HG03378 (cell line): ENCODE measurements around the gene COA8.
A peak's percentile ranks its signal among the peaks of the same experiment; 100 is the strongest.

Experiments
- ATAC-seq: cut with Tn5 transposase; IDR thresholded peaks from one replicate; pipeline ENCODE4 v1.9.1; 2021; ENCODE audit warnings: mild to moderate bottlenecking, moderate library complexity; ENCODE audit not compliant: unreplicated experiment

Gene COA8

GRCh38 chr14:103547941-103548462 lies 14.8 kb upstream of the COA8 start:
- no peak for ATAC-seq

- no peak for ATAC-seq
Measured at GRCh38 chr14:103548463-103549351, 14.1 kb upstream of the COA8 start.

- ATAC-seq: no peak
Measured at GRCh38 chr14:103549361-103550311, 13.1 kb upstream of the COA8 start.

- no peak for ATAC-seq
Measured at GRCh38 chr14:103550451-103551337, 12.1 kb upstream of the COA8 start.

- no peak for ATAC-seq
Measured at GRCh38 chr14:103551338-103551762, 11.4 kb upstream of the COA8 start.

- ATAC-seq: no peak
Measured at GRCh38 chr14:103552011-103552845, 10.5 kb upstream of the COA8 start.

GRCh38 chr14:103552846-103553210 lies 9.9 kb upstream of the COA8 start:
- no peak for ATAC-seq

- no peak for ATAC-seq
Measured at GRCh38 chr14:103555559-103556337, 7.0 kb upstream of the COA8 start.

GRCh38 chr14:103556946-103557758 lies 5.6 kb upstream of the COA8 start:
- ATAC-seq: no peak

GRCh38 chr14:103558071-103558882 lies 4.5 kb upstream of the COA8 start:
- no peak for ATAC-seq

GRCh38 chr14:103559766-103560165 lies 3.0 kb upstream of the COA8 start:
- ATAC-seq: no peak

- ATAC-seq: no peak
Measured at GRCh38 chr14:103560691-103561090, 2.1 kb upstream of the COA8 start.

GRCh38 chr14:103561381-103562178 lies 1.2 kb upstream of the COA8 start:
- ATAC-seq: peak; percentile 15

- peak; percentile 21 for ATAC-seq
Measured at GRCh38 chr14:103562179-103562428, 656 bp upstream of the COA8 start.

- no peak for ATAC-seq
Measured at GRCh38 chr14:103563226-103563620, 463 bp downstream of the COA8 start.

- no peak for ATAC-seq
Measured at GRCh38 chr14:103563844-103564505, 1.2 kb downstream of the COA8 start.
